Sciatic nerve (tissue), 2 donors: ENCODE data around the gene HIP1. TPM values are rescaled to one million over a fixed set of nuclear protein-coding genes. Genes with fewer than 3 reads are reported as not detected.
A peak's percentile ranks its signal among the peaks of the same experiment; 100 is the strongest.
"Not testable (repeated sequence)": the region's sequence is repeated elsewhere in the genome, so short reads cannot be mapped to it uniquely, and the experiment has no call there.

Experiments
- ATAC-seq: fragments of 200-7000 bp; cut with Tn5 transposase; one replicate; pipeline ENCODE4 v1.9.1; 2020; ENCODE audit warnings: mild to moderate bottlenecking, moderate library complexity
- DNase-seq: peaks from one replicate; pipeline ENCODE4 v3.0.0-alpha.2; 2020; ENCODE audit warnings: low spot score
- intact Hi-C: fragments of 100-400 bp; cut with DNase I; formaldehyde crosslinking; loops from one replicate; pipeline ENCODE4 v1.14.2; 2022
- total RNA-seq: library from RNA; stranded (reverse); fragmentation: NEBNext Ultra II Directional; extraction: Animal tissue kit (Norgen Biotek cat#: 25700); gene quantifications from one replicate; pipeline ENCODE4 v1.2.1, GENCODE V29; 2021
- donor health status: DM: no; HTN: no; CAD: no.
- donor health status: DM: no; HTN: no; CAD: no.

Gene HIP1
- total RNA-seq, 1 donor from 2014 or later, result 65.3 TPM

DNA sequence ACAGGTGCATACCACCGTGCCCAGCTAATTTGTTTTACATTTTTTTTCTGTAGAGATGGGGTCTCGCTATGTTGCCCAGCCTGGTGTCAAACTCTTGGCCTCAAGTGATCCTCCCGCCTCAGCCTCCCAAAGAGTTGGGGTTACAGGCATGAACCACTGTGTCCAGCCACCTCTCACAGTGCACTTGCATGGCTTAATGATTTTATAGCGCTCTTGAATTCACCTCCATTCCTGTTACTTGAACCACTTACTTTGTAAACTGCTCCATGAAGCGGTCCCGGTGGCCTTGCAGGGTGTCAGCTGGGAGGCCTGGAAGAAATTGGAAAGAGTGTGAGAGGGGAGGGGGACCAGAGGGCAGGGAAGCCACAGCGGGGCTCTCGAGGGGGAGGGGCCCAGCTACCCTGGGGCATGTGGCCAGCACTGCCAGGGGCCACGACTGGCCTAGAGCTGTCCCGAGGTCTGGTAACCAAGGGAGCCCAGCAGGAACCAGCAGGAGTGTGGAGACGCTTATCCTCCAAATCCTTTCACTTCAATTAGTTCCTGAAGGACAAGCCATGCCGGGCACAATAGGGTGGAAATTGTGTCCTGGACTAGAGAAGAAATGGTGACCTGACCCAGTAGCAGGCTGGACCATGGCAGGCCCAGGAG, 170.7 kb downstream of the HIP1 start:
- no peak for ATAC-seq

DNA sequence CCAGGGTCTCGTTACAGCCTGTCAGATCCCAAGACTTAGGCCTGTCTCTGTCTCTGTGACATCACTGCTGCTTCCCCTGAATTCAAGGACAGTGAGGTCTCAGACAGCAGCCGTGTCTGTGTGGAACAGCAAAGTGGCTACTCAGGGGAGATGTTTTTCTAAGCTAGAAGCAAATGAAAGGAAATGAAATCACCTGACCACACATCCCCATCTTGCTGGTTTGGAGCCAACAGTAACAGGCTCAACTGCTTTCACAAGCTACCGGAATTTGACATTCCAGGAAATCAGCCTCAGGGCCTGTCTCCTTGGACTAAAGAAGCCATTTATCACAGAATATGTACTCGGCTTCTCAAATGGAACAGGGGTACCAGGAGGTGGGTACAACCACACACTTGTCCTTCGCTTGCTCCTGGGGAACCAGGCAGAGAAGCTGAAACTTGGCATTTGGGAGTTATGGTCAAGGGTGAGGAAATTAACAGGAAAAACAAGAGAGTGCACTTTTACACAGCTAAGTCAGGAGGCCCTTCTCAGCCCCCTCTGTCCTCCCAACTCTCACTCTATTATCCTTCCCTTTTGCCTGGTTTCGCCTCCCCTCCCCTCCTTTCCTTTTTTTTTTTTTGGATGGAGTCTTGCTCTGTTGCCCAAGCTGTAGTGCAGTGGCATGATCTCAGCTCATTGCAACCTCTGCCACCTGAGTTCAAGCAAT, 173.5 kb downstream of the HIP1 start:
- DNase-seq (no peak), ATAC-seq (peak; percentile 86)
- intact Hi-C loops, result no loop called here

More for the DNA sequence above, 170.7 kb downstream of the HIP1 start:
- DNase-seq, result no peak
- intact Hi-C loops, result no loop called here

DNA sequence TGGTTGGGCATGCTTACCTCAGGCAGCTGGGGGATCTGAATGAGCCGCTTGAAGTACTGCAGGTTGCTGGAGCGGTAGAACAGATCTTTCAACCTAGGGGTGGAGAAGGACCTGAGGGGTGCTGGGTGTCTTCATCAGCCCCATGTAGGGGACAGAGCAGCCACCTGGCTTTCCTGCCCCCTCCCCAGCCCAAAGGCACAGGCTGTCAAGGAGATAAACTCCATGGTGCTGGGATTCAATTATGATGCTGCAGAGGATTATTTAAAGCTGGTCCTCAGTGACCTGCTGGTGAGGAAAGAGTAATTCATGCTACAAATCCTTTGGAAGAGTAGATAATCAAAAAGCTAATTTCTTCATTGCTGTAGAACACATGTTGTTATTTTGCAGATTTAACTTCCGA, 175.6 kb downstream of the HIP1 start:
- intact Hi-C loops, result no loop called here
- DNase-seq (no peak), ATAC-seq (no peak)

DNA sequence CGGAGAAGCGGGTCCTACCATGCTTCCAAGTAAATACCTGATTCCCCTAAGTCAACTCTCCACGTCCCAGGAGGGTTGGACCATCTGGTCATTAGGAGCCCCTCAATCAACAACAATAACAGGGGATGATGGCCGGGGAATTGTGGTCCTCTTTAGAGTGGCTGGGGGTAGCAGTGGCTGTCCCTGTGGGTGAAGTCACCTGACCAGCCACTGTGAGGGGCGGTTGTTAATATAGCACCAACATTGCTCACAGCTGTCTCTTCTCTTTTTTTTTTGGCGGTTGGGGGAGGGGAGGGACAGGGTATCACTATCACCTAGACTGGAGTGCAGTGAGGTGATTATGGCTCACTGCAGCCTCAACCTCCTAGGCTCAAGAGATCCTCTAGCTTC, 178.8 kb downstream of the HIP1 start:
- ATAC-seq (no peak), DNase-seq (no peak)
- intact Hi-C loops, result no loop called here

DNA sequence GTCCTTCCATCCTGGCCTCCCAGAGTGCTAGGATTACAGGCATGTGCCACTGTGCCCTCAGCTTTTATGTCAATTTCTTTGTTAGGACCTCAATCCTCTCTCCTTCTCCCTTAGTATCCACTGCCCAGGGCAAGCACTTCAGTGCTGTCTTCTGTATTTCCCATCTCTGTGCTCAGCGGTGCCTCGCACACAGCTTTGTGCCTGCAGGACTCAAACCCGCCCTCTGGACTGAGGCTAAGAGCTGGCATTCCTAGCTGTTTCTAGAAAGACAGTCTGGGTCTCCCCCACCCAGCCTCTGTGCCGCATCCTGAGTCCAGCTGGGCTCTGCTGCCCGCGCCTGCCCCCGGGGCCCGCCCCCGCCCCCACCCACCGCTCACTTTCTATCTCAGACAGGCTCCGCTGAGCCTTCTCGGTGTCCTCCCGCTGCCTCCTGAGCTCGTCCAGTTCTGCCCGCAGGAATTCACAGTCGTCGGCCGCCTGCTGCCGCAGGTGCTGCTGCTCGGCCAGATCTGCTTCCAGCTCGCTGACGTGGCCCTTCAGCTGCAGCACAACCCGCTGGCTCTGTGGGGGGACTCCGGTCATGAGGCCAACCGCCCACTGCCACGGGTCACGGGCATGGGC, 179.3 kb downstream of the HIP1 start:
- DNase-seq (no peak), ATAC-seq (no peak)
- intact Hi-C loops, result no loop called here

DNA sequence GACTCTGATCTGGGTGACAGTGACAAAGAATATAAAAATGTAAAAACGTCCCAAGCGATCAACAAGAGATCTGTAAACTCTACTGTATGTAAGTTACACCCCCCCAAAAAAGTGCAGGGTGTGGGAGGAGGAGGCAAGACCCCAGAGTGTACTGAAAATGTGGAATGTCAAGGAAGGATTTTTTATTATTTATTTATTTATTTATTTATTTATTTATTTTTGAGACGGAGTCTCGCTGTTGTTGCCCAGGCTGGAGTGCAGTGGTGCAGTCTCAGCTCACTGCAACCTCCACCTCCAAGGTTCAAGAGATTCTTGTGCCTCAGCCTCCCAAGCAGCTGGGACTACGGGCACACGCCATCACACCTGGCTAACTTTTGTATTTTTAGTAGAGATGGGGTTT, 181.9 kb downstream of the HIP1 start:
- DNase-seq, intact Hi-C loops, ATAC-seq: not testable (repeated sequence)

DNA sequence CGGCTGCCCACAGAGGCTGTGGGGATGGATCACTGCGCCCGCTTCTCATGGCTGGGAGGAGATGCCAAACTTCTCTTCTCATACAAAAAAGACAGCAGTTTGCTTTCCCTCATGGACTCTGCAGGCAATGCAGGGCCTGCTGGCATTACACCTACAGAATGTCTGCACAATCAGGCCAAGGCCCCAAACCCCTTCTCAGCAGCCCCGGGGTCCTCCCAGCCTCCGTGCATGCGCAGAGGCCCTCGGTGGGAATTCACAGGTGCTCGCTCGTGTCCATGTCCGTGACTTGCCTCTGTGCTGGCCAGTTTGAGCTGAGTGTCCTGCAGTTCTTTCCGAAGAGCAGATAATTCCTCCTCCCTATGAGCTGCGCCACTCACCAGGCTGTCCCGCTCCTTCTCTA, 183.0 kb downstream of the HIP1 start:
- intact Hi-C loops, result no loop called here
- DNase-seq (no peak), ATAC-seq (no peak)

DNA sequence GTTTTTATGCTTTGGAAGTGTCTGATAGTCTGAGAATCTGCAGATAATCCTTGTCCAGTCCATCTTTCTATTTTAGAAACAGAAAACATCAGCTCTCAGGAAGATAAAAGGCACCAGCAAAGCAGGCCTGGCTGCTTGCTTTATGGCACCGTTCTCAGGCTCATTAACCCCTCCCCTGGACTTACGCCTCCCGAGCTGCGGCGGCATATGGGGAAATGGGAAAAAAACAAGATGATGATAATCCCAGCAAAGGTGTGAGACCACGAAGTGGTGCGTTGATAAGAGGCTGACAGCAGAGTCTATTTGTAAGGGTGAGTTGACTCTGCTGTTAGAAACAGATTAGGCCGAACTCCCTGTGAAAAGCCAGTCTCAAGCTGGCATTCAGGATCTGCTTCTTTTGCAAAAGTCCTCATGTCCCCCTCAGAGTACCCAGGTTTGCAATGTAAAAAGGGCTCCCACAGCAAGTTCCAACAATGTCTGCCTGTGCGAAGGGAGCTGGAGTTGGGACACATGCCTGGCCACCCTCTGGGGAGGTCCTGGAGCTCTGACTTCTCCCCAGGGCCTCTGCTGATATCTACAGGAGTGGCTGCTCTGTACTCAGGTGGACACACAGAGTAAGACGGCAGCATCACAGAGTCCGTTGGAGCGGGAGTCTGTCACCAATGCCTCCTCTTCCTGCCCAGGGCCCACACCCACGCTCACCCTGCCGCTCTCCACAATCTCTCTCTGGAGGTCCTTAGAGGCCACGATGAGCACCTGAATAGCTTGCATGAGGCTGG, 192.3 kb downstream of the HIP1 start:
- no peak for DNase-seq
- intact Hi-C loops, result no loop called here
- ATAC-seq, result no peak

DNA sequence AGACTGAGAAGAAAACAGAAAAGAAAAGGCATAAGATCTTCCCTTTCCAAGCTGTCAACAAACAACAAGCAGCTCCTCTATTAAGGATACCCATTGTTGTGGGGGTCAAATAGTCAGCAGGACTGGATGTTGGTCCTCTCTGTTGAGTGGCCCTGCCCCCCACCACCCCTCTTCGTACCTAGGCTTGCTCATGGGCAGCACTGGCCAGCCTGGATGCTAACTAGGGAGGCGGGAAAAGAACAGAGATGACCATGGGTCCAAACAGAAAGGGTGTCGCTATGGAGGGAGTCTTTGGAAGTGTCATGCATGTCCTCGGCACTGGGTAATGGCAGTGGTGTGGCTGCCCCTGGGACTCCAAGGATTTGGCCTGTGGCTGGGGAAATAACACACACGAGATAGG, 201.0 kb downstream of the HIP1 start:
- ATAC-seq, result no peak
- intact Hi-C loops, result no loop called here
- DNase-seq, result peak; percentile 7

DNA sequence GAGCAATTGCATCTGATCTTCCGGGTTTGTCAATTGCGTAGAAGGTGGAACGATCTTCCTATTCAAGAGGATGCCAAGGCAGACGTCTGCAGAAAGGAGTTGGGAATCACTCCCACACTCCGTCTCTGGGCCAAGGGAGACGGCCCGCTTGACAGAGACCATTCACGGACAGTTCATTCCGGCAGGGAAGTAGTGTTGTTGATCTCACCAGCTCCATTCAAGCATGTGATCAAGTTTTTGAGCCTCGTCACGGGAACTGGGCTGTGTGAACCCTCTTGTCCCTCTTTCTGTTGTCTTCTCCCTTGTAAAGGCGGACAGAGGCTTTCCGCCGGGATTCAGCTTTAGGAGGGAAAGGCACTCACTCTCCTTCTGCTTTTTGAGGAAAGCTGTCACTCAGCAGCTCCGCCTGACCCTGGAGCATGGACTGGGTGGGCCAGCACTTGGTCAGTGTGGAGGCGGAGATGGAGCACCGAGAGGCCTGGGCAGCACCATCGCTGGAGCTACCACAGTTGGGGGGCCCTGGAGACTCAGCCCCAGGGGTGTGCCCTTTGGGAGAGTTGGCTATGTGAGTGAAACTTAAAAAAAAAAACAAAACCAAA, 201.7 kb downstream of the HIP1 start:
- intact Hi-C loops, result no loop called here
- ATAC-seq (no peak), DNase-seq (peak; percentile 34)

DNA sequence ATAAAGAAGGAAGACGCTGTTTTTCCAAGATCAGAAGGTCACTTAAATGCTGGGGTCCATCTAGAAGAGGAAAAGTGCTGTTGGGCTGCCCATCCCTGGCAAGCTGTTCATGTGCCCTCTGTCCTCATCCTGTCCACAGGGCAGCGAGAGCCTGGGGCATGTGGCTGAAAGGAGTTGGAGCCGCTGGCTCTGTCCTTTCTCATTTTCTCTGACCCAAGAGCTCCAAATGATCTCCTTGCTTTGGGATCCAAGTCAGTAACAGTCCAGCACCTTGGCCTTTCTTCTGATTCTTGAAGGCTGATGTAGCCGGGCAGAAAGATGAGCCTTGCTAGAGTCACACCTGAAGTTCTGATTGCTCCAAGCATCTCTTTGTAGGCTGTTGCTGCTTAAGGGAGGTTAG, 202.2 kb downstream of the HIP1 start:
- ATAC-seq (no peak), DNase-seq (peak; percentile 22)
- intact Hi-C loops, result no loop called here

DNA sequence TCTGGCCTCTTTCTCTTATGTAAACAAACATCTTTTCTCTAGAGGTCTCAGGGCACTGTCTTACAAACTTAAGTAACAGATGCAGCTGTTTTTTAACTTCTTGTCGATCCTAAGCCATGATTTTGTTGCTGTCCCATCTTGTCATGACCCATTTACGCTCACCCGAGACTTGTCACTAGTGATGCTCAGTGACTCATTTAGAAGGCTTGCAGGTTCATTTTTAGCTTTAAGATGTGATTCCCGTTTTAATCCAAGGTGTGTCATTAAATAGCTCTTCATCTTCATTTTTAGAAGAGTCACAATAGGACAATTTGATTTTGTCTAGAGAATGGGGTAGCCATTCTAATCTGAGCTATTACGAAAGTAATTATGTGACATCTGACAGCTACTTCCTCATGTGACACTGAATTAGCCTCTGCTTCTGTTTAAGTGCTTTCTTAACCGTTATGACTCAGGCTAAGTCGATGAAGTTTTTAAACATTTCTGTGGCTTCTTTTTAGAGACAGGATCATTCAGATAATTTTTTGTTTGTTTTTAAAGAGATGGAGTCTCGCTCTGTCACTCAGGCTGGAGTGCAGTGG, 203.9 kb downstream of the HIP1 start:
- ATAC-seq (no peak), DNase-seq (no peak)
- intact Hi-C loops, result no loop called here

DNA sequence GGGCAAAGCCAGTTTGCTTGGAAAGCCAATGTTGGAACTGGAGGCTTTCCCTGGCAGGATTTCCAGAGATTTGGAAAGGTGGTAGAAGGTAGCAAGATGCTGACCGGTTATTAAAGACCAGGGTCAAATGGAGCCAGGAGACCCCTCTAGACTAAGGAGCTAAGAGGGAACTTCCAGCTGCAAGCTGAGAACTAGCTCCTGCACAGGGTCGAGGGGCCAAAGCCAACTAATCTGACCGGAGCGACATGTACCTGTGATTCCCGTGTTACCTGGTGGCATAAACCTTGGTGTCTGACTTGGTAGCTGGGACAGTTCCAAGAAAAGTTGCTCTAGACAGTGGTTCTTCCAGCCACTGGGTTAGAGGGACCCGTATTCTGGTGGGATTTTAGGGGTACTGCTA, 204.8 kb downstream of the HIP1 start:
- ATAC-seq, result no peak
- intact Hi-C loops, result no loop called here
- DNase-seq, result peak; percentile 26

DNA sequence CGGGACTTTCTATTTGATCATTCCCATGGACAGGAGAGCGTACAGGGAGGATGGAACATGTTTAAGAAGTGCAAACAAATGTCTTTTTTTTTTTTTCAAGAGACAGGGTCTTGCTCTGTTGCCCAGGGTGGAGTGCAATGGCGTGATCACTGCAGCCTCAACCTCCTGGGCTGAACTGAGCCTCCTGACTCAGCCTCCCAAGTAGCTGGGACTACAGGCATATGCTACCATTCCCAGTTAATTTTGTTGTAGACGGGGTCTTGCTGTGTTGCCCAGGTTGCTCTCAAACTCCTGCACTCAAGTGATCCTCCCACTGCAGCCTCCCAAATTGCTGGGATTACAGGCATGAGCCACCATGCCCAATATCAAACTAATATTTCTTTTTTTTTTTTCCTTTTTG, 206.1 kb downstream of the HIP1 start:
- DNase-seq, result no peak
- intact Hi-C loops, result no loop called here
- no peak for ATAC-seq

DNA sequence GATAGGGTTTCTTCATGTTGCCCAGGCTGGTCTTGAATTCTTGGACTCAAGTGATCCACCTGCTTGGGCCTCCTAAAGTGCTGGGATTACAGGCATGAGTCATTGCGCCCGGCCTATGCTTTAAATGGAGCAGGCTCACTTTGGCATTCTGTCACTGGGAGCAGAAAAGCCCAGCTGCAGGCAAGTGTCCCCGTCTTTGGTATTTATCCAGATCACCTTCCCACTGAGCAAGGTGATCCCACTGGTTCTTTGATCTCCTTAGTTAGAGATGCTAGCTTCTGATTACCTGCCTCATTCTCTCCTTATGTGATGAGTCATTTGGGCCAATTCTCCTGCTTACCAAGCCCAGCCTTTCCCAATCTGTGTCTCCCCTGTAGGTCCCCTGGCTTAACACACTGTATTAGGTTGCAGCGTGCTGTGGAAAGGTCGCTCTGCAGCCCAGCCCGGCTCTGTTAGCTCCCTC, 207.4 kb downstream of the HIP1 start:
- DNase-seq, result no peak
- intact Hi-C loops, result no loop called here
- ATAC-seq, result no peak

DNA sequence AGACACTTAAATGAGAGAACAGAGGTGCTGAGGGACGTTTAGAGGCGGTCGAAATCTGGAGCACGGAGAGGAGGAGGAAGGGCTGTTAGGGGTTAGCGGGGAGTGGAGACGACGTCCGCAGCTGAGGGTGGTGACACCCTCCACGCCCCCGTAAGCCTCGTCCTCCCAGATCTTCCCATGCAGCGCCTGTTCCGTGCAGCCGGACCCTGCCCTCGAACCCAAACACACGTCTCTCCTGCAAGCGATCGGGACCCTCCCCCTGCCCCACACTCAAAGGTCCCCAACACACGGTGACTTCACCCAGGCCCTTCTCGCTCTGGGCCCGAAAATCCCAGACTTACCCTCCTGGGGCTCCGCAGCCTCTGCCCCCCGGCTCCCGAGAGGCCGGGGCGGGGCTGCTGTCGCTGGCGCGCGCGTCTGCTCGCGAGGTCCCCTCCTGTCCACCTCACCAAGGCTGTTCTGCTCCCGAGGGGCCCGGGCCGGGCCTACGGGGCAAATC, 211.5 kb downstream of the HIP1 start:
- DNase-seq, intact Hi-C loops, ATAC-seq: not testable (repeated sequence)

DNA sequence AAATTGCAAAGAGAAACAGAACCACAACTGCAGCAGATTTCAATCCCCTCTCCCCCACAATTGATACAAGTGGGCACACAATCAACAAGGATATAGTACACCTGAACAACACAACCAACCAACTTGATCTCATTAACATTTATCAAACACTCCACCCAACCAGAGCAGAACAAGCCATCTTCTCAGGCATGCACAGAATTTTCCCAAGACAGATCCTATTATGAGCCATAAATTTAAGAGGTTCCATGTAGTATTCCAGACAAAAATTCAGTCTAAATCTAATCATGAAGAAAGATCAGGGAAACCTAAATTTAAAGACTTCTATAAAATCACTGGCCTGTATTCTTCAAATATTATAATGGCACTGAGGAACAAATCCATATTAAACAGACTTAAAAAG, 217.0 kb downstream of the HIP1 start:
- DNase-seq, intact Hi-C loops, ATAC-seq: not testable (repeated sequence)

DNA sequence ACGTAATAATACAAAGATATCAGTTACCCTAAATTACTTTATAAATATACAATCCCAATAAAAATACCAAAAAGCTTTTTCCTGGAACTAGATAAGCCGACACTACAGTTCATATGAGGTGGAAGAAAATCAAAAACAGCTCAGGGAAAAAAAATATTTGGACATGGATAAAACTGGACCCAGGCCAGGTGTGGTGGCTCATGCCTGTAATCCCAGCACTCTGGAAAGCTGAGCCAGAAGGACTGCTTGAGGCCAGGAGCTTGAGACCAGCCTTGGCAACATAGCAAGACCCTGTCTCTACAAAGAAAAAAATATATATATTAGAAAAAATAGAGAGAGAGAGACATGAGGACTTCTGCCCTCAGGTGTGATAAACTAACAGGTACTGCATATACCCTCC, 219.9 kb downstream of the HIP1 start:
- DNase-seq, ATAC-seq, intact Hi-C loops: not testable (repeated sequence)

DNA sequence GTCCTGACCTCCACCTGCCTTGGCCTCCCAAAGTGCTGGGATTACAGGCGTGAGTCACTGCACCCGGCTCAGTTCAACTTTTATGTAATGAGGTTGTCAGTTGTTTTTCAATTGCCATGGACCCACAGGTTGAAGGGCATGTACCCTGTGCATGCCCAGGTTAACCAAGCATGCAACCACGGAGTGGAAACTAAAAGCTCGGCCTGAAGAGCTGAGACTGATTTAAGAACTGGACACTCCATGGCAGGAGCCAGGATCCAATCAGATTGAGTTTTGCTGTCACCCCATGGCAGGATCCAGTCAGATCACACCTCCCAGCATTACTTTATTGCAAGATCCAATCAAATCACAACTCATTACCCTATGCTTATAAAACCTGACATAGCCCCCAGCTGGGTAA, 229.7 kb downstream of the HIP1 start:
- DNase-seq, ATAC-seq, intact Hi-C loops: not testable (repeated sequence)
